Measurements from ENCODE around the gene TRIM41.
"Not testable (repeated sequence)": the region's sequence is repeated elsewhere in the genome, so short reads cannot be mapped to it uniquely, and the experiment has no call there.

The TRIM41 gene

DNA sequence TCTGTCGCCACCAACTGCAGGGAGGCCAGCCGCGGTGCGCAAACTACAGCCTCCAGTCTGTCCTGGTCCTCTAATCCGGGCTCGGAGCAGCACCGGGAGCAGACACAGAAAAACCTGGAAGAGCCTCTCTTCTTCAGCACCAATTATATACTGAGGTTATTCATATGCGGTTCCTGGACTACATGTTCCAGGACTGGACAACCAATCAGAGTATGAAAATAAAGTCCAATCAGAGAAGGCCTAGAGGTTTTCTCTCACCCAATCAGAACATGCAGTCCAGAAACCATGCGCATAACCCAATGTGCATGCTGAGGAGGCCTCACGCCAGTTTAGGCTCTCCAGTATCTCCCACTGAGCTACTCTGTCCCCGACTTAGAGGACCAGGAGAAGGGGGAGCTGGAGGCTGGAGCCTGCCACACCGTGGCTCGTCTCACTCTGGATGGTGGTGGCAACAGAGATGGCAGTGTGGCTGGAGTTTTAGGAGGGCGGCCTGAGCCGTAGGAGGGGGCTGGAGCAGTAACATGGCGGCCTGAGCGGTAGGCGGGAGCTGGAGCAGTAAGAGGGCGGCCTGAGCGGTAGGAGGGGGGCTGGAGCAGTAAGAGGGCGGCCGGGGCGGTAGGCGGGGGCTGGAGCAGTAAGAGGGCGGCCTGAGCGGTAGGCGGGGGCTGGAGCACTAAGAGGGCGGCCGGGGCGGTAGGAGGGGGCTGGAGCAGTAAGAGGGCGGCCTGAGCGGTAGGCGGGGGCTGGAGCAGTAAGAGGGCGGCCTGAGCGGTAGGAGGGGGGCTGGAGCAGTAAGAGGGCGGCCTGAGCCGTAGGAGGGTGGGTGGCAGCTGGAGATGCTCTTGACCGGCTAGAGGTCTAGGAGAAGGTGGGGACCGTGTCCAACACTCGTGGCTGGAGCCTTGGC is 58.2 kb downstream of the TRIM41 start:
- no peak for DNase-seq
- H3K9me3 Mint-ChIP-seq = no peaks in the 10 kb centered on the region
- H3K36me3 Mint-ChIP-seq = no peaks in the 10 kb centered on the region
- CTCF ChIA-PET = no interaction called here
- no peak overlapping the region for H3K27ac Mint-ChIP-seq
- H3K27me3 Mint-ChIP-seq = peaks cover 16% of the 10 kb centered on the region
- no peaks in the 10 kb centered on the region for H3K4me1 Mint-ChIP-seq
- H3K4me3 Mint-ChIP-seq = no peak overlapping the region

GRCh38 chr5:181281984-181282316 is 58.9 kb downstream of the TRIM41 start:
- Mint-ChIP-seq H3K9me3 (no peaks in the 10 kb centered on the region), H3K27ac (no peak overlapping the region), H3K27me3 (peaks cover 16% of the 10 kb centered on the region), H3K4me1 (no peaks in the 10 kb centered on the region), H3K36me3 (no peaks in the 10 kb centered on the region), H3K4me3 (no peak overlapping the region)
- CTCF ChIA-PET = no interaction called here
- no peak for DNase-seq

DNA sequence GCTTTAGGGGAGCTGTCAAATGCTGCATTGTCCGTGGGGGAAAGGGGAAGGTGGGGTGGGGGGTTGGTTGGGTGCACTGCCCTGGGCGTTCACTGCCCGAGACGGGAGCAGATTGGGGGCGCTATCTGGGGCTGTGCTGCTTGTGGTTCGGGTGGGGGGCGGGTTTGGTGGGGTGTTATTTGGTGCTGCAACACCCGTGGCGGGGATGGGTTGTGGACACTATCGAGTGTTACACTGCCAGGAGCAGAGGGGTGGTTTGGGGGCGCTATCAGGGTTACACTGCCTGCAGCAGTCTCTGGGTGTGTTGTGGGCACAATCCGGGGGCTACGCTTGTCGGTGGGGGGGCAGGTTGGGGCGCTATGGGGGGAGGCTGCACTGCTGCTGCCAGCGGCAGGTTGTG is 59.3 kb downstream of the TRIM41 start:
- H3K27me3 Mint-ChIP-seq = peaks cover 16% of the 10 kb centered on the region
- H3K9me3 Mint-ChIP-seq, H3K4me1 Mint-ChIP-seq, DNase-seq, H3K27ac Mint-ChIP-seq, H3K4me3 Mint-ChIP-seq, H3K36me3 Mint-ChIP-seq, CTCF ChIA-PET: not testable (repeated sequence)

DNA sequence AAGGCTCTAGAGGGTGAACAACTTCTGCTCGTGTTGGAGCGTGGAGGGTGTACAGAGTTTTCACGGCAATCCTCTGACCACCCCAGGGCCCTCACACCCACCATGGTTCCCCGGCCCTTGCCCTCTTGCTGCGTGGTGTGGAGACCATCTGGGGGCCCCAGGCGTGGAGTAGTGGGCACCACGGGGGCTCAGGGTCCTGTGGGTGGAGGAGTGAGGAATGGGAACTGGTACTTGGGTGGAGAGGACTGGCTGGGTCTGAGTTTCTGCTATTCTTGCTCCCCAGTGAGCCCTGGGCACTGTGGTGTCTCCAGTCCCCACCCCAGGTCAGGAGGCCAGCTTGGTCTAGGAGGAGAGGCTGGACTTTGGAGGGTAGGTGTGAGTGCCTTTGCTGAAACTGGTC is 59.8 kb downstream of the TRIM41 start:
- H3K27me3 Mint-ChIP-seq = peaks cover 14% of the 10 kb centered on the region
- no peak overlapping the region for H3K27ac Mint-ChIP-seq
- H3K4me1 Mint-ChIP-seq = peaks cover 4% of the 10 kb centered on the region
- H3K36me3 Mint-ChIP-seq = no peaks in the 10 kb centered on the region
- no peak overlapping the region for H3K4me3 Mint-ChIP-seq
- DNase-seq = no peak
- CTCF ChIA-PET = no interaction called here
- H3K9me3 Mint-ChIP-seq = no peaks in the 10 kb centered on the region

DNA sequence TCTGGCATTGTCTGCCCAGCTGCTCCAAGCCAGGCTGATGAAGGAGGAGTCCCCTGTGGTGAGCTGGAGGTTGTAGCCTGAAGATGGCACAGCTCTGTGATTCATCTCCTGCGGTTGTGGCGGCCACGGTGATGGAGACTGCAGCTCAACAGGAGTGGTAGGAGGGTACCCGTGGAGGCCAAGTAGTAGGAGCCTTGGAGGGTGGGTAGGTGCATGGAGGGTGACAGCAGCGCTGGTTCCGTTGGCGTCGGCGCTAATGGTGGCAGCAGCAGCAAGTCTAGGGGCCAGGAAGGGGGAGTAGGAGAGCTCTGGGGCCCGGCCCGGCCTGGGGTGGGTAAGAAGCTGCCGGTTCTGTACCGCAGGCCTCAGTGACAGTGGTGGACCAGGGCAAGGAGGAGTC is 60.3 kb downstream of the TRIM41 start:
- H3K36me3 Mint-ChIP-seq = no peaks in the 10 kb centered on the region
- H3K4me1 Mint-ChIP-seq = peaks cover 4% of the 10 kb centered on the region
- H3K9me3 Mint-ChIP-seq = no peaks in the 10 kb centered on the region
- H3K27ac Mint-ChIP-seq = peak overlapping the region; percentile 52
- H3K4me3 Mint-ChIP-seq = no peak overlapping the region
- H3K27me3 Mint-ChIP-seq = peaks cover 11% of the 10 kb centered on the region
- no peak for DNase-seq
- CTCF ChIA-PET = no interaction called here

DNA sequence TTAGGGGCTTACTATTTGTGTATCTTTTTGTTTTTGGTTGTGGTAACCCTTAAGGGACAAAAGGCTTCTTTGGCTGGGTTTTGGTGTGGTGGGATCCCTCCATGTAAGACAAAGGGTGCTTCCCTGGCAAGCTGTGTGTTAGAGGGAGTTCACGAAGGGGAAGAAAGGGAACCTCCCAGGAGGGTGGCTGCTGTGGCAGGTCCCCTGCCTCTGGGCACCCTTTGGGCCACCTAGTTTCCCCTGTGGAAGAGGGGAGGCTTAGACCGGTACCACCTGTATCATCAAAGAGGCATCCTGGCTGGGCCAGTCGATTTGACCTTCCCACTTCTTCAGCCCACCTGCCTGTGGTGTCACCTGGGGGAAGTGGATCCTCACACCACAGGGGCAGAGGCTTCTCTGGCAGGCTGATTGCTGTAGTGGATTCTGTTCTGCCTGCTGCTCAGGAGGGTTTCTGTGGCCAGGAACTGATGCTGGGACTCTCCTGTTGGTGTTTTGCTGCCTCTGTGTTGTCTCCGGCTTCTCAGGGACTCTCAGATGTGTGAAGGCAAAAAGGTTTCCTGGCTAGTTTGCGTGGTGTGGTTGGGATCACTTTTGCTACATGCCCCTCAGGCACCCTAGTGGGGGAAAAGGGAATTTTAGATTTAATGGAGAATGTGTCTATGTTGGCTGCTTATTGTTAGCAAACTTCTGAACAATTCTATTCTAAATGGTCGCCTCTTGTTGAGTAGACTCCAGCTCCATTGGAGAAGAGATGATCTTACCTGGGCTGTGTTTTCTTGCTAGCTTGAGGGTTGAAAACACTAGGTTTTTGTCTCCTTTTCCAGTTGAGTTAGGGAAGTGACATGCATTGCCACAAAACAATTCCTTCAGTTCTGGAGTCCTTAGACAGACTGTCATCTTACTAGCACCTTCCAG is 61.0 kb downstream of the TRIM41 start:
- H3K4me1 Mint-ChIP-seq, CTCF ChIA-PET, H3K36me3 Mint-ChIP-seq, DNase-seq, H3K4me3 Mint-ChIP-seq, H3K9me3 Mint-ChIP-seq: not testable (repeated sequence)
- H3K27me3 Mint-ChIP-seq = peaks cover 11% of the 10 kb centered on the region
- H3K27ac Mint-ChIP-seq = peak overlapping the region; percentile 52

All from activated naive CD4-positive, alpha-beta T cell treated with anti-CD3 and anti-CD28 coated beads, Interleukin-2, amount 10 ng/mL, durations not matched to agents 7 days and 5 days (primary cell).